ENCODE measurements around the gene BMF.
A peak's percentile ranks its signal among the peaks of the same experiment; 100 is the strongest.

Gene BMF

GRCh38 chr15:40100947-40101905 lies 7.5 kb downstream of the BMF start:
- DNase-seq: peak; percentile 43 to 50

DNA sequence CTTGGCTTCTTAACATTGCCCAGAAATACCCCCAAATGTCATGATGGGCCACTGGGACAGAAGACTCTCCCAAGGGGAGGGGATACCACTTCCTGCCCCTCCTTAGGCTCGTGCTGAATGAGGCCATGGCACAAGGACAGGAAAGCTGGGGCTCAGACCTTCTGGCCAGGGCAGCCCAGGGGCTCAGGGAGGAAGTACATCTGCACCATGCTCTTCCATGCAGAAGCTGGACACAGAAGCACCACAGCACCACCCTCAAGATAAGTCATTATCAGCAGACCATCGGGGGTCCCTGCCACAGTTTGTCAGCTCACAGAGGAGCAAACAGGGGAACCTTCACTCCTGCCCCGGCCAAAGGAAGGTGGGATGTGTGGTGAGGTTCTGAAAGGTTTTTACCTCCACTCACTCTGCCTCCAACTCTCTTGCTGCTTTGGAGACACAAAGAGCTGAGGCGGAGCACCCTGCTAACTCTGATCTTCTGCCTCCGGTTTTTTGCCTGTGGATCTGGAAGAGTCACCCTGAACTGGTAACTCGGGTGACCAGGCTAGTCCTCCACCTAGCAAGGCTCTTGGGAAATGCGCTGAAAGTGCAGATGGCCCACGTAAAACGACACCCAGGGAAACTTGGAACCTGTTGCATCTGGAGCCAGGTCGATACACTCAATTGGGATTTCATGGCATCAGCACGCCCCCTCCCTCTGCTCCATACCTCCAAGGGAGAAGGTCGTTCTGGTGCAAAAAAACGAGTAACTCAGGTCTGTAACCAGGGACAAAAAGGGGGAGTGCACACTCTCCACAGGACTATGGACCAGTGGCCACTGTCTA lies 8.3 kb downstream of the BMF start:
- DNase-seq: no peak

- DNase-seq: peak; percentile 47 to 49
Observed at GRCh38 chr15:40098489-40099261, 10.0 kb downstream of the BMF start.

GRCh38 chr15:40097968-40098476 lies 10.7 kb downstream of the BMF start:
- peak; percentile 15 to 18 for DNase-seq

DNA sequence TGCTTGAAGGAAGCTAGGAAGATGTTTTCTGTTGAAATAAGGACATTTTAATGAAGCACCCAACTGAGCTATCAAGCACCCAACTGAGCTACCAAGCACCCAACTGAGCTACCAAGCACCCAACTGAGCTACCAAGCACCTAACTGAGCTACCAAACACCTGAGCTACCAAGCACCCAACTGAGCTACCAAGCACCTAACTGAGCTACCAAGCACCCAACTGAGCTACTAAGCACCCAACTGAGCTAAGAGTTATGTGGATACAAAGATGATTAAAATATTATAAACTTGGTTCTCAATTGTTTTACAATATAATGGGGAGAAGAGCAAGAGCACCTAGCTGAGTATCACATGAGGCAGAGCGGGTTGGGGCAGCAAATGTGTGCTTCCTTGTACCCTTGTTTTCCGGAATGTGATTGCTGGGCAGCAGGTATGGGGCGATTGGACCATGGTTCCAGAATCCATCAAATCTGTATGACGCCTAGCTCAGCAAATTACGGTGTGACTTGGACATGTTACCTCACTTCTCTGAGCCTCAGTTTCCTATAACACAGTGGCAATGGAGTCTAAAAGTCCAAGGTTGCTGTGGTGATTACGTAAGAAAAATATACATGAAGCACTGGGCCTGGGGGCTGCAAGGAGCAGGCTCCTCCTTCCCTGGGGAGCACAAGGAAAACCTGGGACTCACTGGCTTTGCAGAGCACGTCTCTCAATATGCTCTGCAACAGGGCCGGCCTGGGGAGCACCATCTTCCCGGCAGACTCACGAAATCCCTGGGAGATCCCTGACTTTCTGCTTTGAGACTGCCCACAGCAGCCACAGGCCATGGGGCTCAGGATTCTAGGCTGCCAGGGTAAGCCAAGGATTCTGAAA lies 11.3 kb downstream of the BMF start:
- no peak for DNase-seq

DNA sequence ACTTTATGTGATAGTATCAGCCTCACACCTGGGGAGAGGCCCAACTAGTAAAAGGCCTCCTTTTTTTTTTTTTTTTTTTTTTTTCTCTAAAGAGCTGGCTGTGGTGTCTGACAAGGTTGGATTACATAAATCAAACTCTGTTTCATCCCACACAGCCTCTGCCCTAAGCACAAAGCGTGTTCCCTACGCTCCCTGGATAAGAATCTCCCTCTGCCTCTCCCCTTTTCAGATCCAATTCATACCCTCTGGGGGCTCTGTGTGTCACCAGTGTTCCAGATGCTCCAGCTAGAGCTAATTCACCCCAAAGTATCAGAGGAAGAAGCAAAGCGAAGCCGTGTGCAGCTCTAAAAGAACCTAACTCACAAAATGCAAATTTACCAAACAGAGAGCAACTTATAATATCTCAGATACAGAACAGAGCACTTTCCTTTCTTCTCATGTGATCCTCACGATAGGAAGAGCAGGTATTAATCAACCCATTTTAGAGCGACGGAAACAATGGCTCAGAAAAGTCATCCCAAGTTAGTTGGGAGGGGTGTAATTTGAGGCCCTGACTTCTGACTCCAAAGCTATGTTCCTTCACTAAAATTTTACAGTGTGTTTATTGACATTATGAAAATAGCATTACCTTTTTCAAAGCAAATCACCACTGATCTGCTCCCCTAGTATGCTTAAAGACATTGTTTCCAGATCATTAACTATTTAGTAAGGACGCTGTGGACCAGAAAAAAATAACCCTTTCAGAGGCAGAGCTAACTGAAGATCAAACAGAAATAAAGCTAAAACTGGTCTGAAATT lies 12.4 kb downstream of the BMF start:
- DNase-seq: no peak

- DNase-seq: no peak
Observed at GRCh38 chr15:40095371-40096093, 13.1 kb downstream of the BMF start.

GRCh38 chr15:40094156-40094555 lies 14.5 kb downstream of the BMF start:
- DNase-seq: no peak

DNA sequence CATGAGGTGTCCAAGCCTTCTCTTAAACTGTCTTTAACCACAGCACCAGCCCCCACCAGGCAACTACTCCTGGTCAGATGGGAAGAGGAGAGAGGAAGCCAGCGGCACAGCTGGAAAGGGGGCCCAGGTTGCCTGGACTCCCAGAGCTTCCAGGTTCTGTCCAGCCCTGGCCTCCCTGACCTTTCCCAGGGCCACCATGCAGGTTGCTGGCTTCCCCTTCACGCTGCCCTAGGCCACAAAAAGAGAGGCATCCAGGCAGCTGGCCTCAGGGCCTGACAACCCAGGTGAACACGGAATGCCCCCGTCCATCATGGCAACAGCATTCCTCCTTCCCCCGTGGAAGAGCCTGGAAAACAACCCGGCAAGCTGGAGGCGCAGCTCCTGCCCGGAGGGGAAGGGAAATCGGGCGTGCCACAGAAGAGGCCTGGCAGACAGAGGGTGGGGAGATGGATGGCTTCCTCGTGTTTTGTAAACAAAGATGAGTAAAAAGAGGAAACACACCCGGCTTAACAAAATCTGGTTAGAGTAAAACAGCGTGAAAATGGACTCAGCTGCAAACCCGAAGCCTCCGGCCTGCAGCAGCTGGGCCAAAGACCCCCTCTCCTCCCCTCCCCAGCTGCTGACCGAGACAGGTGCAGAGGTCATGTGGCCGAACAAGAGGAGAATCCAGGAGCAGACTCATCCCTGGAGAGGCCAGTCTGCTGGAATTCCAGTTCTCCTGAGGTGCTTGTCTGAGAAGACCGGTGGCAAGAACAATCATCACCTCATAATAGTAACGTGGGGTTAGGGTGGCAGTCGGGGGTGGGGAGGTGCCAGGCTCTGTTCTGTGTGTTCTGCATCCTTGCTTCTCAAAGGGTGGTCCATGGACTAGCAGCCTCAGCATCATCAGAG lies 15.5 kb downstream of the BMF start:
- no peak for DNase-seq

DNA sequence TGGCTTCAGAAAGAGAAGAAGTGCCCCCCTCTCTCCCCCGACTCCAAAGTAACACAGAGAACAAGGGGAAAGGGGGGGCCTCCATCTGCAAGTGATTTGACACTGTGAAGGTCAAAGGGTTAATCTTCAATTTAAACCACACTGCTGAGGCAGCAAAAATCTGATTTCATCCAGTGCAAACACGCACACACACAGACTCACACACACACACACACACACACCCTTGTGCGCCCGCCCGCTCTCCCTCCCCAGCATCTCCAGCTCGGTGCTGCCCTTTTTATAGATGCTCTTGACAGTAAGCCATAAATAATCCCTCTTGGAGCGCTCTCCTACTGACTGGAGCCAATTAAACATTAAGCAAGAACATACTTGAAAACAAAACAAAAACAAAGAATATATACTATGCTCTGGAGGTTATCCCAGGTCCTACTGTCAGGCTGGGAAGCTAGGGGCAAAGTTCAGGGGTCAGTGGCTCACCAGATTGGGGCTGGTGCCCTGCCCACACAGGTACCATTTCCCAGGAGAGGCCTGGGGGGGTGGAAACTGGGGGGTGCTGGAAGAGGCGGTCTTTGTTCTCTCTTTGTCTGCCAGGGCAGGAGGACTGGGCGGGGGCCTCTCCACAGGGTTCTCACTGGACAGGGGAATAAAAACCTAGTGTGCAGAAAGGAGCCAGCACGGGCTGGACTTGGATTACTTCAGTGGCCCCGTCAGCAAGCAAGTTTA lies 16.3 kb downstream of the BMF start:
- no peak for DNase-seq

DNA sequence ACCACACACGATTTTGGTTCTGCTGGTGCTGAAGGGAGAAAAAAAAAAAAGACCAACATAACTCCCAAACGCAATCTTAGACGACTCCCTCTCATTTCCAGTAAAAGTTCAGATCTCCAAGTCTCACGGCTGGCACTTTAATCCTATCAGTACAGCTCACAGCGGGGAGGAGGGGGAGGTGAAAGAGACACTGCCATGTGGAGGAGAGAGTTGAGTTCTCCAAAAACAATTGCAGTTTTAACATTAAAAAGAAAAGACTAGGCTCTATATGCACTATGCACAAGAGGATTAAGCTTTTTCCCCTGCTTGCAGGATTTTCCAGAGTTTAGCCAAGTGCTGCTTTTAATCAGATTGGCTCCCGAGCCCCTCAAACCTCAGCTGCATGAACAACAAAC lies 16.8 kb downstream of the BMF start:
- no peak for DNase-seq

DNA sequence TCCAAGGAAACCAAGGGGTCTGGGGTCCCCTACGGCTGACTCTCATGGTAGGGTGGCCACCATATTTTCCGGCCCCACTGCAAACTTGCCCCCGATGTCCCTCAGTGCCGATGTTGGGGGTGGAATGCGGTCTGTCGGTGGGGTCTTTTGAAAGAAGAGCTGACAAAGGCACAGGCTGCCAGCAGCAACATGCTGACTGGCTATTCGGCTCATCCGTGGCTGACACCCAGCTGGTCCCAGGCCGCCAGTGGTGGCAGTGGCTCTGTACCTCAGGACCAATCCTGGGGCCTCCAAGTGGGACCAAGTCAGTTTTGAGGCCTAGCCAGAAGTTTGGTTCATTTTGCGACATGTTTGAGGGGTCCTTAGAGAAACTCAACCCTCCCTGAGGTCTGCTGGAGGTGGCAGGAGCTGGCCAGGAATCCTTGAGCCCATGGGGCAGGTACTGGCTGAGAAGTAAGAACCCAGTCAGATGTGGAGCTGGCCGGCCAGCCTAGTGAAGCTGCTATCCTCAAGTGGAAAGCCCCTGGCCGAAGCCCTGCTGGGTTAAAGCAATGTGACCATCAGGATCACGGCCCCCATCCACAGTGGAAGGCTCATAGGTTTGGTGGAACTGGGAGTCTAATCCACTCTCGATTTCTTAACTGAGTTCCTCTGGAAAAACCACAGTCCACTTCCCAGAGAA lies 17.8 kb downstream of the BMF start:
- no peak for DNase-seq

GRCh38 chr15:40088929-40089755 lies 19.5 kb downstream of the BMF start:
- DNase-seq: no peak

DNA sequence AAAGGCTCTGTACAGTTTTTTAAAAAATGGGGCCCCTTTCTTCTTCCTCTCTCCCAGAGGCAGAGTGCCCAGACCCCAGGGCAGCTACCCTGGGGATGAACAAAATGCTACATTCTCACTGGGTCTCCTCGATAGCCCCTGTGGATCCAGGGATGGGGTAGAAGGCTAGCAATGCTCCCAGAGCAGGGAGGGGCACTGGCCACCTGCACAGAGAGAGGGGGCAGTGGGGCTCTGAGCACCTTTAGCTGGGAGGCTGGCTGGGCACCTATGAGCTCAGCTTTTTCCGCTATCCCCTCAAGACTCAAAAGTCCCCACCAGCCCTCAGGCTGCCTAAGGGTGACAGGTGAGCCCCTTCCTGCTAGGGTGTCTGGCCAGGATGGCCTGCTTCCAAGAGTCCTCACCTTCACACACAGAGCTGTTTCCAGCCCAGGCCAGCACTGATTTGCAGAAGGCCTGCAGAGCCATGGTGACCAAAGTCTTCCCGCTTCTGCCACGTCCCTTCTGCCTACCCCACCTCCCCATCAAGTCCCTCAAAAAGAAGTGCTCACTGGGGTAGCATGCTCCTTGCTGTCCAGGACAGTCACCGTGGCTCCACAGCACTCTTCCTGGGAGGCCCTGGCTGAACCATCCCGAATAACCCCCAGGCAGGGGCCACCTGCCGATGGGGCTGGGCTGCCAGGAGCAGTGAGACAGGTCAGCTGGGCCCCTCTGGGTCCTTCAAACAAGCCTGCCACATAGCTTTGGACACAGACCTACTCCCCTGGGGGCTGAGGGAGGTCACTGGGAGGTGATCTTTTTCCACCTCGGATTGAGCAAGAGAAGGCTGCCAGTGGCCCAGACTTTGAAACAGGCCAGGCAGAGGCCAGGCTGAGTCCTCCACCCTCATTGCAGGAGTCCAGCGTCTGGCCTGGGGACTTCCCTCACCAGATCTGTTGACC lies 20.4 kb downstream of the BMF start:
- no peak for DNase-seq

- no peak for DNase-seq
Observed at GRCh38 chr15:40087068-40087810, 21.4 kb downstream of the BMF start.
